ENCODE measurements around the gene PMM2. TPM values are rescaled to one million over a fixed set of nuclear protein-coding genes. Genes with fewer than 3 reads are reported as not detected.
"Not testable (repeated sequence)": the region's sequence is repeated elsewhere in the genome, so short reads cannot be mapped to it uniquely, and the experiment has no call there.

The PMM2 gene
- total RNA-seq, 1 donor from 2014 or later = 26.5 TPM

- Mint-ChIP-seq H3K4me3 (ENCODE audit: low read depth) (no peak overlapping the region), H3K4me1 (ENCODE audit: low read depth) (peaks cover 11% of the 10 kb centered on the region), H3K27me3 (no peaks in the 10 kb centered on the region), H3K36me3 (ENCODE audit: insufficient read depth) (peaks cover 10% of the 10 kb centered on the region), H3K9me3 (ENCODE audit: low read depth) (no peaks in the 10 kb centered on the region), H3K27ac (no peak overlapping the region)
- DNase-seq (ENCODE audit: low spot score, unreplicated experiment) = no peak
- no peak for TF ChIP-seq CTCF (IDR thresholded peaks at IDR 0.05; ENCODE audit: unreplicated experiment)
Measured at GRCh38 chr16:8801701-8802100, 4.1 kb downstream of the PMM2 start.

- H3K4me1 Mint-ChIP-seq (ENCODE audit: low read depth); DNase-seq (ENCODE audit: low spot score, unreplicated experiment); H3K9me3 Mint-ChIP-seq (ENCODE audit: low read depth); H3K27ac Mint-ChIP-seq; H3K4me3 Mint-ChIP-seq (ENCODE audit: low read depth); H3K27me3 Mint-ChIP-seq: not testable (repeated sequence)
- peaks cover 15% of the 10 kb centered on the region for H3K36me3 Mint-ChIP-seq (ENCODE audit: insufficient read depth)
Measured at GRCh38 chr16:8803733-8804132, 6.1 kb downstream of the PMM2 start.

- H3K4me1 Mint-ChIP-seq (ENCODE audit: low read depth) = peaks cover under 1% of the 10 kb centered on the region
- no peaks in the 10 kb centered on the region for H3K9me3 Mint-ChIP-seq (ENCODE audit: low read depth)
- no peak for TF ChIP-seq CTCF (IDR thresholded peaks at IDR 0.05; ENCODE audit: unreplicated experiment)
- H3K4me3 Mint-ChIP-seq (ENCODE audit: low read depth) = no peak overlapping the region
- H3K36me3 Mint-ChIP-seq (ENCODE audit: insufficient read depth) = peaks cover 20% of the 10 kb centered on the region
- no peak overlapping the region for H3K27ac Mint-ChIP-seq
- no peaks in the 10 kb centered on the region for H3K27me3 Mint-ChIP-seq
- DNase-seq (ENCODE audit: low spot score, unreplicated experiment) = no peak
Measured at GRCh38 chr16:8804313-8804712, 6.7 kb downstream of the PMM2 start.

- Mint-ChIP-seq H3K36me3 (ENCODE audit: insufficient read depth) (peaks cover 25% of the 10 kb centered on the region), H3K27ac (no peak overlapping the region)
Measured at GRCh38 chr16:8806272-8806983, 8.8 kb downstream of the PMM2 start.

GRCh38 chr16:8807189-8807588 lies 9.6 kb downstream of the PMM2 start:
- Mint-ChIP-seq H3K4me3 (ENCODE audit: low read depth) (no peak overlapping the region), H3K36me3 (ENCODE audit: insufficient read depth) (peaks cover 22% of the 10 kb centered on the region), H3K4me1 (ENCODE audit: low read depth) (no peaks in the 10 kb centered on the region), H3K9me3 (ENCODE audit: low read depth) (no peaks in the 10 kb centered on the region), H3K27me3 (no peaks in the 10 kb centered on the region), H3K27ac (no peak overlapping the region)
- no peak for TF ChIP-seq CTCF (IDR thresholded peaks at IDR 0.05; ENCODE audit: unreplicated experiment)
- DNase-seq (ENCODE audit: low spot score, unreplicated experiment) = no peak

More at GRCh38 chr16:8806272-8806983, 8.8 kb downstream of the PMM2 start:
- H3K4me1 Mint-ChIP-seq (ENCODE audit: low read depth) = no peaks in the 10 kb centered on the region
- TF ChIP-seq CTCF (IDR thresholded peaks at IDR 0.05; ENCODE audit: unreplicated experiment) = no peak
- H3K9me3 Mint-ChIP-seq (ENCODE audit: low read depth) = no peaks in the 10 kb centered on the region
- no peaks in the 10 kb centered on the region for H3K27me3 Mint-ChIP-seq
- no peak overlapping the region for H3K4me3 Mint-ChIP-seq (ENCODE audit: low read depth)
- DNase-seq (ENCODE audit: low spot score, unreplicated experiment) = no peak

GRCh38 chr16:8808009-8808408 lies 10.4 kb downstream of the PMM2 start:
- no peaks in the 10 kb centered on the region for H3K4me1 Mint-ChIP-seq (ENCODE audit: low read depth)
- DNase-seq (ENCODE audit: low spot score, unreplicated experiment) = no peak
- H3K27ac Mint-ChIP-seq = no peak overlapping the region
- no peaks in the 10 kb centered on the region for H3K27me3 Mint-ChIP-seq
- peaks cover 23% of the 10 kb centered on the region for H3K36me3 Mint-ChIP-seq (ENCODE audit: insufficient read depth)
- H3K4me3 Mint-ChIP-seq (ENCODE audit: low read depth) = no peak overlapping the region
- TF ChIP-seq CTCF (IDR thresholded peaks at IDR 0.05; ENCODE audit: unreplicated experiment) = no peak
- H3K9me3 Mint-ChIP-seq (ENCODE audit: low read depth) = no peaks in the 10 kb centered on the region
